ENCODE results near the gene ACSF2. TPM values are rescaled to one million over a fixed set of nuclear protein-coding genes. Genes with fewer than 3 reads are reported as not detected.
A peak's percentile ranks its signal among the peaks of the same experiment; 100 is the strongest.

ACSF2 gene
- total RNA-seq, 1 donor: 63.0 TPM

GRCh38 chr17:50394711-50395110 lies 31.3 kb upstream of the ACSF2 start:
- H4K20me1 ChIP-seq (ENCODE audit: insufficient read depth, low read length): peaks cover 54% of the 10 kb centered on the region
- no peaks in the 10 kb centered on the region for H3K9me3 ChIP-seq (ENCODE audit: low read depth, low read length)
- peaks cover 55% of the 10 kb centered on the region for H3K36me3 ChIP-seq (ENCODE audit: insufficient read depth, low read length)
- no peak overlapping the region for H2AFZ ChIP-seq (ENCODE audit: low read length)
- peak overlapping the region; percentile 2 for H3K27ac ChIP-seq (ENCODE audit: low read depth, low read length)
- TF ChIP-seq CTCF (IDR thresholded peaks at IDR 0.05; ENCODE audit: extremely low read depth, low read depth, low read length): no peak
- H3K27me3 ChIP-seq (ENCODE audit: insufficient read depth, low read length): no peaks in the 10 kb centered on the region
- peak overlapping the region; percentile 94 for H3K4me3 ChIP-seq (ENCODE audit: insufficient read depth, low read length)
- peaks cover 21% of the 10 kb centered on the region for H3K4me1 ChIP-seq (ENCODE audit: insufficient read depth, low read length)
- H3K79me2 ChIP-seq (ENCODE audit: insufficient read depth, low read length): peaks cover 78% of the 10 kb centered on the region
- no peak for DNase-seq (ENCODE audit: insufficient read length, low spot score, missing footprints)
- peak overlapping the region; percentile 84 for H3K4me2 ChIP-seq (ENCODE audit: insufficient read depth, low read length)

- DNase-seq (ENCODE audit: insufficient read length, low spot score, missing footprints): peak; percentile 69
- H3K4me3 ChIP-seq (ENCODE audit: insufficient read depth, low read length): peak overlapping the region; percentile 94
- no peaks in the 10 kb centered on the region for H3K9me3 ChIP-seq (ENCODE audit: low read depth, low read length)
- no peak for TF ChIP-seq CTCF (IDR thresholded peaks at IDR 0.05; ENCODE audit: extremely low read depth, low read depth, low read length)
- H3K27ac ChIP-seq (ENCODE audit: low read depth, low read length): peak overlapping the region; percentile 93
- peaks cover 38% of the 10 kb centered on the region for H3K36me3 ChIP-seq (ENCODE audit: insufficient read depth, low read length)
- H3K4me1 ChIP-seq (ENCODE audit: insufficient read depth, low read length): peaks cover 21% of the 10 kb centered on the region
- H2AFZ ChIP-seq (ENCODE audit: low read length): peak overlapping the region; percentile 61
- peaks cover 41% of the 10 kb centered on the region for H4K20me1 ChIP-seq (ENCODE audit: insufficient read depth, low read length)
- H3K4me2 ChIP-seq (ENCODE audit: insufficient read depth, low read length): peak overlapping the region; percentile 84
- H3K79me2 ChIP-seq (ENCODE audit: insufficient read depth, low read length): peaks cover 61% of the 10 kb centered on the region
- no peaks in the 10 kb centered on the region for H3K27me3 ChIP-seq (ENCODE audit: insufficient read depth, low read length)
Observed at GRCh38 chr17:50396261-50397110, 29.5 kb upstream of the ACSF2 start.

GRCh38 chr17:50397111-50397918 lies 28.7 kb upstream of the ACSF2 start, which contains the start of gene LRRC59:
Gene LRRC59, minus strand, starts transcription at chr17:50397523. Its CDS starts 206 bp downstream, at chr17:50397317.
- H3K4me1 ChIP-seq (ENCODE audit: insufficient read depth, low read length): peaks cover 21% of the 10 kb centered on the region
- H3K79me2 ChIP-seq (ENCODE audit: insufficient read depth, low read length): peaks cover 54% of the 10 kb centered on the region
- peak; percentile 89 for TF ChIP-seq CTCF (IDR thresholded peaks at IDR 0.05; ENCODE audit: extremely low read depth, low read depth, low read length)
- H3K27me3 ChIP-seq (ENCODE audit: insufficient read depth, low read length): no peaks in the 10 kb centered on the region
- no peaks in the 10 kb centered on the region for H3K9me3 ChIP-seq (ENCODE audit: low read depth, low read length)
- peak within 1 kb of the TSS; percentile 94 for H3K4me3 ChIP-seq (ENCODE audit: insufficient read depth, low read length)
- peak; percentile 91 for DNase-seq (ENCODE audit: insufficient read length, low spot score, missing footprints)
- peaks cover 37% of the 10 kb centered on the region for H4K20me1 ChIP-seq (ENCODE audit: insufficient read depth, low read length)
- H3K27ac ChIP-seq (ENCODE audit: low read depth, low read length): peak within 1 kb of the TSS; percentile 93
- H3K36me3 ChIP-seq (ENCODE audit: insufficient read depth, low read length): peaks cover 29% of the 10 kb centered on the region
- peak within 1 kb of the TSS; percentile 84 for H3K4me2 ChIP-seq (ENCODE audit: insufficient read depth, low read length)
- H2AFZ ChIP-seq (ENCODE audit: low read length): peak within 1 kb of the TSS; percentile 98
